Left renal cortex interstitium (tissue), 4 donors: Measurements from ENCODE around the gene FSHR. TPM values are rescaled to one million over a fixed set of nuclear protein-coding genes. Genes with fewer than 3 reads are reported as not detected.

Experiments
- DNase-seq, 4 donors: peaks; one replicate each; pipeline ENCODE4 v3.0.0-alpha.2; 2013; ENCODE audit warnings: low read depth in 4 of 4, low spot score in 2 of 4, missing footprints in 1 of 4
- polyA plus RNA-seq, 4 donors: library from polyadenylated mRNA; unstranded; fragments of 120-200 nt; gene quantifications; one replicate each; pipeline ENCODE4 v1.2.1, GENCODE V29; 2013; ENCODE audit not compliant: insufficient read length in 4 of 4

The FSHR gene
- polyA plus RNA-seq, 4 donors = not detected

DNA sequence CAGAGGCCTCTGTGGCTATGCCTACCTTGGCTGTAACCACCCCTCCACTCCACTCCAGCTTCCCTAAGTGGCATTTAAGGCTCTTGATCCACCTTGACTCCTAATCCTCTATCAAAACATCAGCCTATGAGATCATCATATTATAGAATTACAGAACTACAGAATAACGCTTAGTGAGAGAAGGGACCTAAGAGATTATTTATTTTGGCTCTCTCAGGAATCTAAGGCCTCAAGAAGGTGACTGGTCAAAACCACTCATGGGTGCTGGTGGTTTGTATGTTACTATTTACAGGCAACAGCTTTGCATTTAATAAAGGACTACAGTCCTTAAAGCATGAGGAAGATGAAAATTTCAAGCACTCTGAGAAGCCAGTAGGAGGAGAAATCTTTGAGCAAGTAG lies 118.8 kb downstream of the FSHR start:
- DNase-seq = no peak

GRCh38 chr2:49033394-49034185 lies 120.7 kb downstream of the FSHR start:
- DNase-seq = no peak

GRCh38 chr2:49032936-49033335 lies 121.4 kb downstream of the FSHR start:
- no peak for DNase-seq

DNA sequence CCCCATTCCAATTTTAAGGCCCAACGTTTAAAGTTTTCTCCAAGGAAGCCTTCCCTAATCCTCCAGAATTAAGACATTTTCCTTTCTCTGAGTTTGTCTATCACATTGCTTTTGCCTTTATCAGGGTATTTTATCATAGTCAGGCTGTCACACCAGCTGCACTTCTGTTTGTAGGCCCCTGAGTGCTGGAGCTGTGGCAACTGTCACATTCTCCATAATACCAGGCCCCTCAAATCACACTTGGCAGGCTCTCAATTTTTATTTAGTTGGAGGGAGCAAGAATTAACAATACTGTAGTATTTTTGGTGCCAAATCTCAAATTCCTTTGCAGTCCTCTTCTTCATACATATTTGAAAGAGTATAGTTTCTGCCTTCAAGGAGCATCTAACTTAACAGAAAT lies 122.2 kb downstream of the FSHR start:
- no peak for DNase-seq

DNA sequence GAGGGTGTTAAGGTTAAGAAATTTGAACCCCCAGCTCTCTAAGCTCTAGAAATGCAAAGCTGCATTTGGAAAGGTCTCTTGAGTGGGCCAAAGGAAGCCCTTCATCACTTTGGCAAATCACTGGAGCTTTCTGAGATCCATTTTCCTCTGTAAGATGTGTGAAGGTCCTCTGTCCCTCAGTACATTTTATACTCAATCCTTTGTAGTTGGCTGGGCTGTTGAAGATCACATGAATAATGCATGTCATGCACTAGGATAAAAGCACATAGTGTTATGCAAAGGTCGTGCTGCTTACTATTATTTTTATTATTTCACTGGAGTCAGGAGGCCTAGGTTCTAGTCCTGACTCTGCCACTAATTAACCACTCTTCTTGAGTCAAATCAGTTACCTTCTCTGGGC lies 124.9 kb downstream of the FSHR start:
- DNase-seq = no peak

DNA sequence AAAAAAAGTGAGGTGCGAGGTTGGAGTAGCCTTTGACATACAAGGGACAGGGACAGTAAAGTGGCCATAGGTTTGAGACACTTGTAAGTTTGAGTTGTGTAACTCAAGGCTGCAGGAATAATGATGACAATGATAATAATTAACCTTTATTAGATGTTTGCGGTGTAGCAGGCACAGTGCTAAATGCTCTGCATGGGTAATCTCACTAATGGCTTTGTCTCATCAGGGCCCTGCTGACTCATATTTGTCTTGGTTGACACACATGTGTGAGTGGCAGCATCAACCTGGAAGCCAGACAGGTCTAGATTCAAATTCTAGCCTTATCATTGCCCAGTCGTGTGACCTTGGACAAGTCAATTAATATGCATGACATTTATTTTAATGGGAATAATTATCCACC lies 126.2 kb downstream of the FSHR start:
- no peak for DNase-seq

DNA sequence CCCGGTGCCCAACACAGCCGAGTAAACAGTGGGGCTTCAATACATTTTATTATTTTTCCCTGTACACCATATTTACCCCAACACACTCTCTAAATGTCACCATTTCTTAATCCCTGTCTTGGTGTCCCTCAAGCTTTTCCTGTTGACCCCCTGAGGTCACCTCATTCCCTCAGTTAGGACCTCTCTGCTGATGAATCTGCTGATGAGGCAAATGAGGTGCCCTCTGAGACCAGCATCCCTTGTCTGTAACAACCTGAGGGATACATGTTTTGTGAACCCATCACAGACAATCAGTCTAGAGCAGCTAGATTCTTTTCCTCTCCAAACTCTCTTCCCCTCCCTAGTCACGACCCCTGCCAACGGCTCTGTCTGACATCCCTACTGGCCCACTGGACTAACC lies 127.6 kb downstream of the FSHR start:
- DNase-seq = no peak

DNA sequence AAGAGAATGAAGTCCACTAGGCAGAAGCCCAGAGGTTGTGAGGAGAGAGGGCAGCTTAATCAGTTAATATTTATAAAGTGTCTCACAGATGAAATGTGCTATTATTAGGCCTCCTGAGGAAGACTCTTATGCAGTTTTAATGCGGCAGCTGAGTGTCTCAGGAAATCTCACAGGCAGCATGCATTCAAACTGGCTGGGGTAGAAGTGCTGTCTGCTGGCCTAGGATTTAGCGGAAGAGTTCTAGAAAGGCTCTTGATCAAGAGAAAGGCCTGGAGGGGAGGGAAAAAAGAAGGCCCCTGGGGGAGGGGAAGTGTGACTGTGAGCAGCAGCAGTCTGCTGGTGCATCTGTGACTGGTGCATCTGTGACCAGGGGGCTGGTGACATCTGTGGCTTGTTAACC lies 133.0 kb downstream of the FSHR start:
- DNase-seq = no peak

GRCh38 chr2:49005261-49005660 lies 149.1 kb downstream of the FSHR start:
- no peak for DNase-seq

GRCh38 chr2:49004036-49004626 lies 150.2 kb downstream of the FSHR start:
- no peak for DNase-seq

DNA sequence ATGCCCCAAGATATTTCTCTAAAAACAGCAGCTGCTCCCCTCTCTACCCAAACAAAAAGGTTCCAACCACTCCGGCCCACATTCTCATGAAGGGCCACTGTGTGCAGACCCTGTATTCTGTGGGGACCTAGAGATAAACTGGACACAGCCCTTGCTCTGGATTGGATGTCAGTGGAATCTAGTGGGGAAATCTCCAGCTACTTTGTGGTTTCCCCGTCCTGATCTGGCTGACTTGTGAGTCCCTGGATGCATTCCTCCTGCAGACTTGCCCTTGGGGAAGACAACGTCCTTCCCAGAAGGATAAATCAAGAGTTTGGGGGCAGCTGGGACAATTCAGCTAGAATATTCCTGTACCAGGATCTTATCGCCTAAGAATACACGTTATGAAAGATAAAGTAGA lies 151.1 kb downstream of the FSHR start:
- no peak for DNase-seq

DNA sequence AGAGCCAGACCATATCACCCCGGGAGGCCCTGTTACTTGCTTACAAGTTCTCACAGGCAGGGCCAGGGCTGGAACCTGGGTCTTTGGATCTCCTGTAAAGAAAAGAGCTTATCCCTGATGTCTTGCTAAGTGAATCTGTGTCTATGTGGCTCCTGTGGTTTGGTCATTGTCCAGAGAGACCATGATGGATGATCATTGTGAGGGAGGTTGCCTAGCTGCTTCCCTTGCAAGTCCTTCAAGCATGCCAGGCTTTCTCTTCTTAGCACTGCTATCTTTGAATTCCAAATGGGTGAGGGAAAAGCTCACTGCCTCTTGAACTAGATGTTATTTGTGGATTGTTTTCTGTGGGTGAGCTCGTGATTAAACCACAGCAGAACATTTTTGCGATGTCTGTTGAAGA lies 151.6 kb downstream of the FSHR start:
- DNase-seq = no peak

DNA sequence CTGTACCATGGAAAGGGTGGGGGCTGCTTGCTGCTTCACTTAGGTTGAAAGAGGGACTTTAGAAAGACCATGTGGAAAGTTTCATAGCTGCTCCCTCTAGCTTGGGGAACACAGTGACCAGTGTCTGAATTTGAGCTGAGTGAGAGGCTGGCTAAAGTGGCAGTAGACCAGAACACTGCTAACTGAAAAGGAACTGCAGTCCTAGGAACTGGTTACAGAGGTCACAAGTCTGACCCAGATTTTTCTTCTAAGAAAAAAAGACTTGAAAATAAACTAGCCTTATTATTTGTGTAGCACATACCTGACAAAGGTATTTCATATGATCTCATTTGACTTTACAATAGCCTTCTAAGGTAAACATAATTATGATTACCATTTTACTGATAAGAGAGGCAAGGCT lies 153.6 kb downstream of the FSHR start:
- no peak for DNase-seq

- no peak for DNase-seq
Observed at GRCh38 chr2:48998449-48998848, 155.9 kb downstream of the FSHR start.

GRCh38 chr2:48993576-48993975 lies 160.7 kb downstream of the FSHR start:
- no peak for DNase-seq

DNA sequence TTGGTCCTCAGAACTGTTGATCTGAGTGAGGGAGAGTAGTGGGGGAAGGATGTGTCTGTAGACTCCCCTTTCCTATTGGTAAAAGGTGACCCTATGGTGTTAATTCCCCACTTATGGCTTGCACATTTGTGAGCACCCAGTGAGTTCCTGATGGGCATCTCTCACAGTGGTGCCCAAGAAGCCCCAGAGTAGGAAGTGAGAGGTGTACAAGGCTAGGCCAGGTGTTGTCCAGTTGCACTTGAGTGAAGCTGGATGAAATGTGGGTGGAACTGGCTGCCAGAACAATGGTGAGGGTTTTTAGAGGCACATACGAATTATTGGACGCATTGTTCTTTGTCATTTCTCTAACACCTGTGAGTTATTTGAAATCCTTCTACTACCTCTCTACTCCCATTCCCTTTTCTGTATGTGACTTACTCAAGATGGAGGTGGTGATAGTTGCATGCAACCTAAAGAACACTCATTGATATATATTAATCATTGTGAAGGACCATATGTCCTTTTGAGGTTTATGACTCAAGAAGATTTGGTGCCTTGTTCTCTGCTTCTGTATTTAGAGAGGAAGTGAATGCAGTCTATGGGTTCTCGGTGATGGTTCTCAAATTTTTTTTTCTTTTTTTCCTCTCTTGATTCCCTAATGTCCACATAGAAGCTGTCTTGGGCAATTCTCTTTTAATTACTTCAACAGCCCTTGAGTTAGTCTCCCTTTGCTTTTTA lies 162.7 kb downstream of the FSHR start:
- DNase-seq = no peak

DNA sequence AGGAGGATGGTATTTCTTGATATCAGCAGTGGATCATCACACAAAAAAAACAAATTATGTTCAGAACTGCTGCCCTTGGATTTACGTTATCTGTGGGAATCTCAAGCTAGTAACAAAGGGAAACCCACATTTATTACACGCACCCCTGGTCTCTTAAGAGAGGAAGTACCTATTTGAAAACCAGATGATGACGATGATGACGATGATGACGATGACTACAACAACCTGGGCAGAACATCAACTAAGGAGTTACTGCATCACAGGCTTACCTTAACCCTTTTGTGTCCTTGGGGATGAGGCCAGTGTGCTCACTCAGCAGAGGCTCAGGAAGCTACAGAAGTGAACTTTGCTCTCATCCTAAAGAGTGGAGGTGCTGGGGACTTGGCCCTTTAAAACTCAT lies 169.4 kb downstream of the FSHR start:
- DNase-seq = no peak

- no peak for DNase-seq
Observed at GRCh38 chr2:48983551-48983950, 170.8 kb downstream of the FSHR start.

DNA sequence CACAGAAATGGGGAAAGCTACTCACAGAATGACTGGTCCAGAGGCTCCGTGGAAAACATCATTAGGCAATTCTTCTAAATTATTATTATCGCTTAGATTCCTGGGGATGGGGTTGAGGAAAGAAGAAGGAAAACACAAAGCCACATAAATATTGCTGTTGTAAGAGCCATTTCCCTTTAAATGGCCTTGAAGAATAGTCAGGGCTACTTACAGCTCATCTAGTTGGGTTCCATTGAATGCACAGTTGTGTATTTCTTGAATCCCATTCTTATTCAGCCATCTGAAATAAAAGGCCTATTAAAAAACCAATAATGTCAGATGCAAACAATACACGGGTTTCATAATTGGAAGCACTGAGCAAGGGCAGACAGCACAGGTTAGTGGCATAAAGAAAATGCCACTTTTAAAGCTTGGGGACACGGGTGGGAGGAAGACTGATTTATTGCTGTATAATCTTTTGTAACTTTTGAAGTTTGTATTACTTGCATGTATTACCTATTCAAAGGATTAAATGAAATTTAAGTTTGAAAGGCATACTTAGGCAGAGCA lies 171.4 kb downstream of the FSHR start:
- DNase-seq = no peak

- DNase-seq = no peak
Observed at GRCh38 chr2:48980846-48981245, 173.5 kb downstream of the FSHR start.

DNA sequence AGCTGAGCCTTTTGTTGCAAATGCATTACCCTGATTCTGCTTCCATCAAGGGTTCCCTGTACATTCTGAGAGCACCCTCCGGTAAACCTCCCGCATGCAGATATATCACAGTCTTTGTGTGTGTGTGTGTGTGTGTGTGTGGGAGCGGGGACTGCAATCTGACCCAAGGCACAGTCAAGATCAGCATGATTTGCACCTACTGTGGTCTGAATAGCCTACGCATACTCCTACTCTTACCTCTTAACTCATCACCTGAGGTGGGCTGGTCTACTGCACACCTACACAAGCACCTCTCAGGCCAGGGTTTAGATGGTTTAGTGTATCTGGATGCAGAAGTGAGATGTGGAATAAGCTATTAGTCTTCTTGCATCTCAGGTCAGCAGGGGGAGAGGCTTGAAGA lies 174.6 kb downstream of the FSHR start:
- no peak for DNase-seq

DNA sequence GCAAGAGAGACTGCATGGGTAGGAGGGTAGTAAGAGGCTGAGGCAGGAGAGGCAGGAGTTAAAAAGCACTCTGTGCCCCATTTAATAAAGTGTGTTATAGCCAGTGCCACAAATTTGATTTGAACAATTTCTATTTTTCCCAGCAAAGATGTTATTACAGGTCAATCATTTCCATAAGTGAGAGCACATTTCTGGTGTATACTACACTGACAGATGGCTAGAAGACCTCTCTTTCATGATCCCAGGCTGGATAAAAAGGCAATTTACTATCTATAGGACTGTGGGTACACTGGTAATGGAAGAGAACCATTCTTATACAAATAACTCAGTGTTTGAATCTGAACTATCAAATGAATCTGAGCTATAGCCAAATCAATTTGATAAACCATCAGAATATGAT lies 176.2 kb downstream of the FSHR start:
- DNase-seq = no peak
